GM21390 (cell line): ENCODE measurements around the gene PRR7.

Experiments
- ATAC-seq: cut with Tn5 transposase; IDR thresholded peaks from one replicate; pipeline ENCODE4 v1.9.1; 2021; ENCODE audit not compliant: unreplicated experiment

Gene PRR7

GRCh38 chr5:177434942-177435738 is 11.5 kb upstream of the PRR7 start:
- no peak for ATAC-seq

- ATAC-seq = no peak
Measured at GRCh38 chr5:177435847-177436536, 10.6 kb upstream of the PRR7 start.

- no peak for ATAC-seq
Measured at GRCh38 chr5:177437623-177438022, 9.0 kb upstream of the PRR7 start.

- no peak for ATAC-seq
Measured at GRCh38 chr5:177438468-177438867, 8.1 kb upstream of the PRR7 start.

DNA sequence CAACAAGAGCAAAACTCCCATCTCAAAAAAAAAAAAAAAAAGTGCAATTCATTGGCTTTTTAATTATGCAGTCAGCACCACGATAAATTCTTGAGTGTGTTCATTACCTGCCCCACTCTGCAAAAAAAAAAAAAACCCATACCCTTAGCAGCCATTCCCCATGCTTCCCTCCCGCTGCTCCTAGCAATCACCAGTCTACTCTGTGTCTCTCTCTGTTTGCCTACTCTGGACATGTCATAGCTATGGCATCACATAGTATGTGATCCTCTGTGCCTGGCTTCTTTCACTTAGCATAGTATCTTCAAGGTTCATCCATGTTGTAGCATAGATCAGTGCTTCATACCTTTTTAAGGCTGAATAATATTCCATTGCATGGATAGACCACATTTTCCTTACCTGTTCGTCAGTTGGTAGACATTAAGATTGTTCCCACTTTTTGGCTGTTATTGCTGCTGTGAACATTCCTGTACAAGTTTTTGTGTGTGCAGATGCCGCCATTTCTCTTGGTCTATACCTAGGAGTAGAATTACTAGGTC is 7.0 kb upstream of the PRR7 start:
- ATAC-seq = no peak

DNA sequence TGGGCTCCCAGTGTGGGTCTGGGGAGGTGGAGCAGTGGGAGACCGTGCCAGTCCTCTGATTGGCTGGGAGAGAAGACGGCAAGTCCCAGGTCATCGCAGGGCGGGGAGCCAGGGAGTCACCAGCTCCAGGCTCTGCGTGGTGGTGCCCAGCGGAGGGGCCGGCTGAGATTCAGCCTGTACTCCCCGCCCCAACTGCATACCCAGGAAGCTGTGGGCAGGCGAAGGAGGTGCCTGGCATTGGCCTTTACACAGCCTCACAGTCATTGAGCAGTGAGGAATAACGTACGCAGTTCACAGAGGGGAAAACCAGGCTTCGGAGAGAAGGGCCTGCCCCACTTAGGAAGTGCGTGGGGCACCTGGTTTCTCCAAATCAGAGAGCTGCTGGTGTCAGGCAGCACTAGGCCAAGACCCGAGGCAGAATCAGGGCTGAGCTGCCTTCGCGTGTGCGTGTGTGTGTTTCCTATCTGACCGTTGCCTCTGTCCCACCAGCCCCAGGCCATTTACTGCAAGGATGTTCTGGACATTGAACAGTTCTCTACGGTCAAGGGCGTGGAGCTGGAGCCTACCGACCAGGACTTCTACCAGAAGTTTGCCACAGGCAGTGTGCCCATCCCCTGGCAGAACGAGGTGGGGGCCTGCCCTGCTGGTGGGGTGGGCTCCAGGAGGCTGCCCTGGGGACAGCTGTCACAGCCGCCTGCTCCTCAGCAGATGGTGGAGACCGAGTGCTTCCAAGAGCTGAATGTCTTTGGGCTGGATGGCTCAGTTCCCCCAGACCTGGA is 6.2 kb upstream of the PRR7 start:
- no peak for ATAC-seq

DNA sequence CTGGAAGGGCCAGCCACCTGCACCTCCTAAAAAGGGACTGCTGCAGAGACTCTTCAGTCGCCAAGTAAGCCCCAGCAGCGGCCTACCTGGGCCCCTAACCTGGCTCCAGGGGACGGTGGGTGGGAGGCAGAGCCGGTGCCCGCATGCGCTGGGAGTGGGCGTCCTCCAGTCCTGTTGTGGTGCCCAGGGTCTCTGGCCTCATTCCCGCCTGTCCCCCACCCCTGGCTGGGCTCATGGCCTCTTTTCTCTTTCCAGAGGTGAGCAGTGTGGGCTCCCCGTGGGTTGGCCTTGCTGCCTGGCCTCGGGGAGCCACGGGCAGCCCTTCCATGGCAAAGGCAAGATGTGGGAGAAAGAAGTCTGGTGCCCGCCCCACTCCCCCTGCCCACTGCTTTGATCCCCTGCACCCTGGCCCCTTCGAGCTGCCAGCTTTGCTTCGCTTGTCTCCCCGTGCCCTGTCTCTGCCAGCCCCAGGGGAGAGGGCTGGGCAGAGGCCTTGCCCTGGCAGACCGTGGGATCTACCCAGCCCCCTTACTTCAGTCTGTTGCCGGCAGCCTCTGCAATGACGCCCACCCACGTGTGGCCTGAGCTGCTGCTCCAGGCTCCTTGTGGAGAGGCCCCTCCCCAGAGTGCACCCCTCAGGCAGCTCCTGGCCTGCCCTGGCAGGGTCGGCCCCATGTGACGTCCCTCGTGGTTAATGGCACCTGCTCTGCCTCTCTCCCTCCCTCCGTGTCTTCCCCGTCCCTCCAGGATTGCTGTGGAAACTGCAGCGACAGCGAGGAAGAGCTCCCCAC is 5.4 kb upstream of the PRR7 start:
- no peak for ATAC-seq

DNA sequence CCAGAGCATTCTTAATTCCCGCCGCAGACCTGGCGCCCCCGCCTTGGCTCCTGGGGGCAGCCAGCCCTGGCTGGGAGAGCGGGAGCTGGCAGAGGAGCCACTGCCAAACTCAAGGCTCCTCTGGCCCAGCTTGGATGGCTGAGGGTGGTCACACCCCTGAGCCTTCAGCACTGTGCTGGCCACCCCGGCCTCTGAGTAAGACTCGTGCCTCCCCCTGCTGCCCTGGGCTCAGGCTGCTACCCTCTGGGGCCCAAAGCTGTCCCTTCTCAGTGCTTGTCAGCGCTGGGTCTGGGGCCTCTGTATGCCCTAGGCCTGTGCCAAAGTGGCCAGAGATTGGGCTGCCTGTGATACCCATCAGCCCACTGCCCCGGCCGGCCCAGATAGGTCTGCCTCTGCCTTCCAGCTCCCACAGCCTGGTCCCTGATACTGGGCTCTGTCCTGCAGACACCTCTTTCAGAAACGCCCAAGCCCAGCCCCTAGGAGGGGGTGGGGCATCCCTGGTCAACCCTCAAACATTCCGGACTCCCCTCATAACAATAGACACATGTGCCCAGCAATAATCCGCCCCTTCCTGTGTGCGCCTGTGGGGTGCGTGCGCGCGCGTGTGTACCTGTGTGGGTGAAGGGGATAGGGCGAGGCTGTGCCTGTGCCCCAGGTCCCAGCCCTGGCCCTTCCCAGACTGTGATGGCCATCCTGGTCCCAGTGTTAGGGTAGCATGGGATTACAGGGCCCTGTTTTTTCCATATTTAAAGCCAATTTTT is 4.4 kb upstream of the PRR7 start:
- no peak for ATAC-seq

DNA sequence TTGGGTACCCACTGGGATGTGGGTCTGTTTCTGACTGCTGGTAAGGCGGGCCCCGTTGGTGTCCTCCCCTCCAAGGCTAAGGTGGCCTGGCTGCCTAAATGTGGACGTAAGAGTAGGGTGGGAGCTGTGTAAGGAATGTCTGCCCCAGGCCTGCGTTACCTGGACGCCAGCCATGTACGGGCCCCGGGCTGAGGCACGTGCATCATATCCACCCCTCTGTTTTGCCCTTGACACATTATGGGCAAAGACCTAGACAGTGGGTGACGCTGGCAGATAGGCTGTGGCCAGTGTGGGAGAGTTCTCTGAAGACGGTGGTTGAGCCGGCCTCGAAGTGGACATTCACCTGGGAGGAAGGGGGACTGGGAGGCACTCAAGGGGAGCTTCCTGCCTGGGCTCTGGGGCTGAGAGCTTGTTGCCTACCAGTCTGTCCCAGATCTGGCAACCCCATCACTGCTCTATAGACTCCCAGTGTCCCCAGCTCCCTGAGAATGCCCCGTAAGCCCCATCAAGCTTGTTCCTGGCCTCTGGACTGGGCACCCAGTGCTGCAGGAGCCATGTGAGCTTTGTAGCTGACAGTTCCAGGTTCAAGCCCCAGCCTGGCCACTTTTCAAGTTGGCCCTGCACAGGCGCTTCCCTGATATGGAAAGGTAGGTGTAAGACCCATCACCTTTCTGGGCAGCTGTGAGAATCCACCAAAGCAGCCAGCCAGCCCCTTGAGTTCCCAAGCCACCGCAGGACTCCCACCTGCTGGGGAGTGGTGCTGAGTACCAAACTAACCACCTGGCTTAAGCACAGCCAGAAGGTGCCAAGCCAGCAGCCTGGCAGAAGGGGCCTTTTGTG is 3.2 kb upstream of the PRR7 start:
- ATAC-seq = no peak

GRCh38 chr5:177444106-177445051 is 2.2 kb upstream of the PRR7 start:
- ATAC-seq = no peak

GRCh38 chr5:177445052-177445916 is 1.3 kb upstream of the PRR7 start:
- ATAC-seq = no peak

DNA sequence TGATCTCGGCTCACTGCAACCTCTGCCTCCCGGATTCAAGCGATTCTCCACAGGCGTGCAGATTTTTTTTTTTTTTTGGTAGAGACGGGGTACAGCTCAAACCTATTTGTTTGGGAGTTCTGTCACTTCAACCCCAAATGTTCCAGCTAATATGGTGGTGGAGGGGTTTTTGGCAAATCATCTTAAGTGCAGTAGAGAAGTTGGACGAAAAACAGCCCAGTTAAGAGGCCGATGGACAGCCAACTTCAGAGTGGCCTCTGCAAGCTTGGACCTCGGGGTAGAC is 756 bp upstream of the PRR7 start:
- no peak for ATAC-seq

- ATAC-seq = peak; percentile 39
Measured at GRCh38 chr5:177447066-177447610, 524 bp downstream of the PRR7 start.

DNA sequence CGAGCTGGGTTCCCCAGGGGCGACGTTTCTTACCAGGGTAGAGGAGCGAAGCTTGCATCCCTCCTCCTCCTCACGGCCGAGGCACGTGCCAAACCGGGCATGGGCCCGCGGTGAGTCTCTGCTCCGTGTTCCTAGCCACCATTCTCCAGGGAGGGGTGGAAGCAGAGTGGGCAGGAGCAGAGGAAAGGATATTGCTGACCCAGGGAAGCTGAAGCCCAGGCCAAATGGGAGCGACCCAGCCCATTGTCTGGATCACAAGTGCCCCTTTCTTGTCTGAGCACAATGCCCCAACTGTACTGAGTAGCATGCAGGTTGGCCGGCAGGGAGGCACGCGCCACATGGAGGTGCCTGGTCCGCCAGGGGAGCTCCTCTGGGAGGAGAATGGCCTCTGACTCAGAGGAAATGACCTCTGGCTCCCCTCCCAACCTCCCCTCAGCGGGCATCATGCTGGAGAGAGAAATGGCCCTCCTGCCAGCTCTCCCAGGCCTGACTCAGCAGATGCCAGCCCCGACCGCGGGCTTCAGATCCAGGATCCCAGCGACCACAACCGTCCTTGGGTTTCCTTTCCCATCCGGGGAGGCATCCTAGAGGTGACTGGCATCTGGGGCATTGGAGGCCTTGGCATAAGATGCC is 1.1 kb downstream of the PRR7 start:
- no peak for ATAC-seq

DNA sequence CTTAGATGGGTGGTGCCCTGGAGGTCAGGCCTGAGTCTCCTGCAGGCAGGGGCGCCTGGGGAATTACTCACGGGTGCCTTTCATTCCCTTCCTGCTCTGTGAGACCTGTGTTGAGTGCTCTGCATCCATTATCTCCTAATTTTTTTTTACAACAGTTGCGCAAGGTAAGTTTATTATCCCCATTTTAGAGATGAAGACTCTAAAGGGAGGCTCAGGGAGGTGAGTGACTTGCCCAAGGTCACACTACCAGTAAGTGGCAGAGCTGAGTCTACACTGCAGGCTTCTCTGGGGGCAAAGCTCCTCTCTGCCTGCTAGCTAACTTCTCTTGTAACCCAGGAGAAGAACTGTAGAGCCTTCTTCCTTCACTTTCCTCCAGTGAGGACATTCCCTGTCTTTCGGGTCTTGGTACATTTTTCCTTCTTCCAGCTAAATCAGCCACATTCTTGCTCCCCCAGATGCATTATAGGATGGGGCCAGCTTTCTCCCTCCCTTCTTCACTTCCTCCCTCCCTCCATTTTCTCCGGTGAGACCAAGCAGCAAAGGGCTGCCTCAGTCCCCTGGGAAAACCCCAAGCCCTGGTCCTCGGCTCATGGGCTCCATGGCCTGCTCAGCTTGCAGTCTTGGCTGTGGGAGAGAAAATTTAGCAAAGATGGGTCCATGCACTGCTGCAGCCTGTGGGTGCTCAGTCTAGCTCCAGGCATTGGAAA is 1.8 kb downstream of the PRR7 start:
- no peak for ATAC-seq
